GM21528 (cell line): ENCODE data around the gene UNC5B.

Experiments
- ATAC-seq: cut with Tn5 transposase; IDR thresholded peaks from one replicate; pipeline ENCODE4 v1.9.1; 2021; ENCODE audit warnings: mild to moderate bottlenecking, moderate library complexity; ENCODE audit not compliant: unreplicated experiment, low FRiP score

The UNC5B gene

GRCh38 chr10:71351628-71352319 is 139.4 kb downstream of the UNC5B start:
- ATAC-seq = no peak
